ENCODE results near the gene CLEC16A. TPM values are rescaled to one million over a fixed set of nuclear protein-coding genes. Genes with fewer than 3 reads are reported as not detected.

CLEC16A gene
- total and polyA plus RNA-seq, 2 donors (not counting 1 experiment from before 2014, with no cell fraction given) = 21.9 to 79.5 TPM

DNA sequence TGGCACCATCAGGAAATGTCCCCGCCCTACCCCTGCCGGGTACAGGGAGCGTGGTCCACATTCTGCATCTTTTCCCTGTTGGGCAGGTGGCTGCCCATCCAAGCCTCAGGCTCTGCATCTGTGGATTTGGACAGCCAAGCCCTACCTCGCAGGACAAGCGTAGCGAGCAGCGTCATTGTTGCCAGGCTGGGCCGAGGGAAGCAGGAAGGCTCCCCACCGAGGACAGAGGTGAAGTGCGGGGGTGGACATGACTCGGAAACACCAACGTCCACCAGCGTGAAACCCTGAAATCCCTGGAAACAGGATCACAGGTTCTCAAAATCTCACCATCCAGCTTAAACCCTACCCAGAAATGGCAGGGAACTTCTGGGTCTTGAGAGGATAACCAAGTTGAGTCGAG is 238.0 kb downstream of the CLEC16A start:
- DNase-seq (no peak), ATAC-seq (ENCODE audit: low read depth) (no peak)
- intact Hi-C loops (cut with micrococcal nuclease) = loop anchor here (2.0 to 5.0 kb wide), 4 partner anchors 42 to 175 kb away; no protein-coding TSS in a partner anchor
- Mint-ChIP-seq H3K27me3 (no peaks in the 10 kb centered on the region), H3K9me3 (ENCODE audit: insufficient read depth) (no peaks in the 10 kb centered on the region), H3K27ac (peak overlapping the region; percentile 56), H3K4me3 (peak overlapping the region; percentile 65), H3K4me1 (peaks cover 44% of the 10 kb centered on the region)
- TF ChIP-seq, protein P1, sequence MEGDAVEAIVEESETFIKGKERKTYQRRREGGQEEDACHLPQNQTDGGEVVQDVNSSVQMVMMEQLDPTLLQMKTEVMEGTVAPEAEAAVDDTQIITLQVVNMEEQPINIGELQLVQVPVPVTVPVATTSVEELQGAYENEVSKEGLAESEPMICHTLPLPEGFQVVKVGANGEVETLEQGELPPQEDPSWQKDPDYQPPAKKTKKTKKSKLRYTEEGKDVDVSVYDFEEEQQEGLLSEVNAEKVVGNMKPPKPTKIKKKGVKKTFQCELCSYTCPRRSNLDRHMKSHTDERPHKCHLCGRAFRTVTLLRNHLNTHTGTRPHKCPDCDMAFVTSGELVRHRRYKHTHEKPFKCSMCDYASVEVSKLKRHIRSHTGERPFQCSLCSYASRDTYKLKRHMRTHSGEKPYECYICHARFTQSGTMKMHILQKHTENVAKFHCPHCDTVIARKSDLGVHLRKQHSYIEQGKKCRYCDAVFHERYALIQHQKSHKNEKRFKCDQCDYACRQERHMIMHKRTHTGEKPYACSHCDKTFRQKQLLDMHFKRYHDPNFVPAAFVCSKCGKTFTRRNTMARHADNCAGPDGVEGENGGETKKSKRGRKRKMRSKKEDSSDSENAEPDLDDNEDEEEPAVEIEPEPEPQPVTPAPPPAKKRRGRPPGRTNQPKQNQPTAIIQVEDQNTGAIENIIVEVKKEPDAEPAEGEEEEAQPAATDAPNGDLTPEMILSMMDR (IDR thresholded peaks at IDR 0.05) = no peak
- no peak for TF ChIP-seq EZH2 (IDR thresholded peaks at IDR 0.05; ENCODE audit: borderline replicate concordance, insufficient read depth, low read depth, low read length, poor library complexity, severe bottlenecking)
- 83% methylated on average over 9 of the region's 14 CpGs for WGBS (ENCODE audit: insufficient coverage)
- H4K20me1 ChIP-seq (ENCODE audit: control insufficient read depth, insufficient read depth, low read length, poor library complexity, severe bottlenecking) = no peaks in the 10 kb centered on the region
- no peak overlapping the region for H3K4me3 ChIP-seq (ENCODE audit: control extremely low read depth in 1 of 5, extremely low read depth in 1 of 5, insufficient read depth in 1 of 5, low read depth in 2 of 5, low read length in 4 of 5)
- no peaks in the 10 kb centered on the region for H3K27me3 ChIP-seq (replicated peaks in 1 of 4; ENCODE audit: control extremely low read depth in 1 of 4, control insufficient read depth in 3 of 4, insufficient read depth in 4 of 4, low read length in 3 of 4)
- H3K4me1 ChIP-seq (ENCODE audit: control insufficient read depth in 2 of 2, insufficient read depth in 2 of 2, low read length in 2 of 2) = peaks cover 10 to 34% of the 10 kb centered on the region in 2 donors
- no peak overlapping the region for H3K9ac ChIP-seq (ENCODE audit: low read length)
- H2AFZ ChIP-seq (ENCODE audit: insufficient read depth, low read depth, low read length, poor library complexity, severe bottlenecking) = no peak overlapping the region
- H3K9me3 ChIP-seq (ENCODE audit: control extremely low read depth in 1 of 3, control insufficient read depth in 2 of 3, insufficient read depth in 1 of 3, low read length in 2 of 3) = no peaks in the 10 kb centered on the region
- H3K27ac ChIP-seq (ENCODE audit: low read length in 2 of 2) = no peak overlapping the region
- H3K4me2 ChIP-seq (replicated peaks; ENCODE audit: low read depth, low read length, poor library complexity, severe bottlenecking) = peak overlapping the region; percentile 26
- POLR2A ChIA-PET = interaction anchor here (0.6 to 1.3 kb wide), 4 partner anchors 65 to 74 kb away, joined by 3 to 4 read pairs (median 4); partner anchors contain the start of gene SOCS1
- H3K79me2 ChIP-seq (ENCODE audit: control insufficient read depth, insufficient read depth, low read length) = no peaks in the 10 kb centered on the region
- H3K36me3 ChIP-seq (replicated peaks in 1 of 2; ENCODE audit: control extremely low read depth in 1 of 2, control insufficient read depth in 1 of 2, extremely low read depth in 1 of 2, insufficient read depth in 2 of 2, low read length in 1 of 2) = peaks cover 0 to 17% of the 10 kb centered on the region in 2 experiments
- CTCF ChIA-PET = interaction anchor here (0.7 to 1.4 kb wide), 3 partner anchors 42 to 218 kb away, joined by 3 to 4 read pairs (median 3); no protein-coding TSS in a partner anchor

DNA sequence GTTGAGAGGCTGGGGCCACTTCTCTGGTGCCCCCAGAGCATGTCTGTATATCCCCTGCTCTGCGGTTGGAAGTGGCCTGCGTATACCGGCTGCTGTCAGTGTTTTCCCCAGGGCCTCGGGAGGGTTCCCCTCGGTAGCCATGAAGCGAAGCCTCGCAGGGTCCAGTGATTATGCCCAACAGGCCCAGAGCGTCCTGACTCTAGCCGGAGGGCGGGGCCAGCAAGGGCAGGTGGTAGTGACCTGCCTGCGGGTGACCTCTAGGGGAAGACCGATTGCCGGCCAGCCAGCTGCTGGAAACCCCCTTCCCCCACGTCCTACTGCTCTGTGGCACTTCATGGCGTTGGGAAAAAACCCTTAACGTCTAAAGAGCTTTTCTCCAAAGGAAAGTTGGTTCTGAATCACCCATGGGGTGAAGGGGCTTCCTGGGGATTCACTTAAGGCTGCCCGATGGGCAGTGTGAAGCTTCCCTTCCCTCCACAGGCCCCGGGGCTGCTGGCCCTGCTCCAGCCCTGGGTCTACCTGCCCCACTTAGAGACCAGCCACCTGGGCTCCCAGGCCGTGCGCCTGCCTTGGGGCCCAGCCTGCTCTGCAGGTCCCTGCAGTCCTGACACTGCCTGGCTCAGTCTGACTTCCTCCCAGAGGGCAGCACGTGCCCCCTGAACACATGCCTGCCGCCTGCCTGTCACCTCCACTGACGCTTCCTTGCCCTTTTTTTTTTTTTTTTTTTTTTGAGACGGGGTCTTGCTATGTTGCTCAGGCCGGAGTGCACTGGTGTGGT is 238.9 kb downstream of the CLEC16A start:
- Mint-ChIP-seq H3K27me3 (no peaks in the 10 kb centered on the region), H3K4me1 (peaks cover 44% of the 10 kb centered on the region), H3K4me3 (peak overlapping the region; percentile 65), H3K9me3 (ENCODE audit: insufficient read depth) (no peaks in the 10 kb centered on the region), H3K27ac (peak overlapping the region; percentile 56)
- H3K9me3 ChIP-seq (ENCODE audit: control extremely low read depth in 1 of 3, control insufficient read depth in 2 of 3, insufficient read depth in 1 of 3, low read length in 2 of 3) = no peaks in the 10 kb centered on the region
- ChIA-PET POLR2A (interaction anchor here (0.6 to 1.1 kb wide), 4 partner anchors 42 to 105 kb away, joined by 3 to 4 read pairs (median 4); no protein-coding TSS in a partner anchor), CTCF (interaction anchor here (0.7 to 1.4 kb wide), 3 partner anchors 41 to 219 kb away, joined by 3 to 4 read pairs (median 3); no protein-coding TSS in a partner anchor)
- no peaks in the 10 kb centered on the region for H3K27me3 ChIP-seq (replicated peaks in 1 of 4; ENCODE audit: control extremely low read depth in 1 of 4, control insufficient read depth in 3 of 4, insufficient read depth in 4 of 4, low read length in 3 of 4)
- H3K9ac ChIP-seq (ENCODE audit: low read length) = no peak overlapping the region
- no peak overlapping the region for H3K4me3 ChIP-seq (ENCODE audit: control extremely low read depth in 1 of 5, extremely low read depth in 1 of 5, insufficient read depth in 1 of 5, low read depth in 2 of 5, low read length in 4 of 5)
- no peak overlapping the region for H3K27ac ChIP-seq (ENCODE audit: low read length in 2 of 2)
- no peaks in the 10 kb centered on the region for H4K20me1 ChIP-seq (ENCODE audit: control insufficient read depth, insufficient read depth, low read length, poor library complexity, severe bottlenecking)
- H3K4me2 ChIP-seq (replicated peaks; ENCODE audit: low read depth, low read length, poor library complexity, severe bottlenecking) = peak overlapping the region; percentile 26
- WGBS (ENCODE audit: insufficient coverage) = 73% methylated on average over 21 of the region's 25 CpGs
- no peak overlapping the region for H2AFZ ChIP-seq (ENCODE audit: insufficient read depth, low read depth, low read length, poor library complexity, severe bottlenecking)
- H3K4me1 ChIP-seq (ENCODE audit: control insufficient read depth in 2 of 2, insufficient read depth in 2 of 2, low read length in 2 of 2) = peaks cover 10 to 34% of the 10 kb centered on the region in 2 donors
- DNase-seq (peak; percentile 63), ATAC-seq (ENCODE audit: low read depth) (peak; percentile 73)
- no peak for TF ChIP-seq EZH2 (IDR thresholded peaks at IDR 0.05; ENCODE audit: borderline replicate concordance, insufficient read depth, low read depth, low read length, poor library complexity, severe bottlenecking)
- H3K79me2 ChIP-seq (ENCODE audit: control insufficient read depth, insufficient read depth, low read length) = no peaks in the 10 kb centered on the region
- intact Hi-C loops (cut with micrococcal nuclease) = loop anchor here (2.0 to 5.0 kb wide), 4 partner anchors 42 to 174 kb away; no protein-coding TSS in a partner anchor
- H3K36me3 ChIP-seq (replicated peaks in 1 of 2; ENCODE audit: control extremely low read depth in 1 of 2, control insufficient read depth in 1 of 2, extremely low read depth in 1 of 2, insufficient read depth in 2 of 2, low read length in 1 of 2) = peaks cover 0 to 17% of the 10 kb centered on the region in 2 experiments
